ENCODE data around the gene CAPN5.
"Not testable (repeated sequence)": the region's sequence is repeated elsewhere in the genome, so short reads cannot be mapped to it uniquely, and the experiment has no call there.

The CAPN5 gene

DNA sequence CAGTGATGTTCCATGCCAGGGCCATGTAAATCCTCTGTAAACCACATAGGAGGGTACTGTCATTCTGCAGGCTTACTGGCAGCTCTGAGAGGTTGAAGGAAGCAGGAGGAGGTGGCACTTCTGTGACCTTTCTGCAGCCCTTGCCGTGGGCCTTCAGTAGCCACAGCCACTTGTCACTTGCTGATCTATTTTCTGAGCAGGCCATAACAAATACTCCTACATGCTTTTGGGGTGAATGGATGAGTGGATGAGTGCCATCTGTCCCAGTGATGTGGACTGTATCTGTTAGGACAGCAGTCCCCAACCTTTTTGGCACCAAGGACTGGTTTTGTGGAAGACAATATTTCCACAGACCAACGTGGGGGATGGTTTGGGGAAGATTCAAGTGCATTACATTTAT lies 22.4 kb upstream of the CAPN5 start:
- DNase-seq: no peak

GRCh38 chr11:77044886-77045285 lies 21.9 kb upstream of the CAPN5 start:
- no peak for DNase-seq

DNA sequence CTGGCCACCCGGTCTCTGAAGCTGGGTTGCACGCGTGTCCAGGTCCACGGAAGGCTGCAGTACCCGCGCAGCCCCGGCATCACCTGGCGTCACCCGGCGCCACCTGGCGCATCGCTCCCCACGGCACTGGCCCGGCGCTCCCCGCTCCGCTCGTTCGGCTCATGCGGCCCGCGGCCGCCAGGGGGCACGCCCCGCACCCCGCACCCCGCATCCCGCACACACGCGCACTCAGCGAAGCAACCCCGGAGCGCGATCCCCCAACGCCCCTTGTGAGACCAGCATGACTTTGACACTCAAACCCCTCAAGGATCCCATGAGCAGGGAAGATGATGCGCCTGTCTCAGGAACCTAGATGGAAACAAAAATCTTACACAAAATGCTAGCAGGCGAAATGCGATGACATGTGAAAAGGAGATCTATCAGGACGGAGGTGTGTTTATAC lies 20.7 kb upstream of the CAPN5 start:
- DNase-seq: peak; percentile 69

DNA sequence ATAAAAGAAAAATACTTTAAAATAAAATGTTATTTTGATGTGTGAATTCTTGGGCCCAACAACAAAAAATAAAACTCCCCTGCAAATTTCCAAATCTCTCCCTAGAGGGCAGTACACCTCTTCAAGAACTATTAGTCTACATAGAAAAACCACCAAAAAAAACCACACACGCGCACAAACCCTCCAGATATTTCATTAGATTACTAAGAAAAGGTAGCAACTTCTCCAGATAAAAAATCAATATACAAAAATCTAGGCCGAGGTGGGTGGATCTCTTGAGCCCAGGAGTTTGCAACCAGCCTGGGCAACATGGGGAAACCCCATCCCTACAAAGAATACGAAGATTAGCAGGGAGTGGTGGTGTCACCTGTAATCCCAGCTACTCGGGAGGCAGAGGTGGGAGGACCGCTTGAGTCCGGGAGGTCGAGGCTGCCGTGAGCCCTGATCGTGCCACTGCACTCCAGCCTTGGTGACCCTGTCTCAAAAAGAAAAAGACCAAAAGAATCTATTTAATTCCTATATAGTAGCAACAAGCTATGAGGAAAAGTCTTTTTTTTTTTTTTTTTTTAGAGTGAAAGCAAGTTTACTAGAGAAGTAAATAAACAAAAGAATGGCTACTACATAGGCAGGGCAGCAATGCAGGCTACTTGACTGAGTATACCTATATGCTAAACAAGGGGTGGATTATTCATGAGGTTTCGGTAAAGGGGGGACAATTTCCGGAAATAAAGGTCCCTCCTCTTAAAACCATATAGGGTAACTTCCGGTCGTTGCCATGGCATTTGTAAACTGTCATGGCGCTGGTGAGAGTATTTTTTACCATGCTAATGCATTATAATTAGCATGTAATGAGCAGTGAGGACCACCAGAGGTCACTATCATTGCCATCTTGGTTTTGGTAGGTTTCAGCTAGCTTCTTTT lies 19.5 kb upstream of the CAPN5 start:
- DNase-seq: peak; percentile 67

DNA sequence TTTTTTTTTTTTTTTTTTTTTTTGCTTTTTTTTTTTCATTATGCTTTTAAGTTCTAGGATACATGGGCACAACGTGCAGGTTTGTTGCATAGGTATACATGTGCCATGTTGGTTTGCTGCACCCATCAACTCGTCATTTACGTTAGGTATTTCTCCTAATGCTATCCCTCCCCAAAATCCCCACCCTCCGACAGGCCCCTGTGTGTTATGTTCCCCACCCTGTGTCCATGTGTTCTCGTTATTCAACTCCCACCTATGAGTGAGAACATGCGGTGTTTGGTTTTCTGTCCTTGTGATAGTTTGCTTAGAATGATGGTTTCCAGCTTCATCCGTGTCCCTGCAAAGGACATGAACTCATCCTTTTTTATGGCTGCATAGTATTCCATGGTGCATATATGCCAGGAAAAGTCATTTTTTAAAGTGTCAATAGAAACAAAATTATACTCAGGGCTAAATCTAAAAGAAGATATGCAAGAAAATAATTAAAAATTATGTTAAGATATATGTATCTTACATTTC lies 18.8 kb upstream of the CAPN5 start:
- DNase-seq: not testable (repeated sequence)

DNA sequence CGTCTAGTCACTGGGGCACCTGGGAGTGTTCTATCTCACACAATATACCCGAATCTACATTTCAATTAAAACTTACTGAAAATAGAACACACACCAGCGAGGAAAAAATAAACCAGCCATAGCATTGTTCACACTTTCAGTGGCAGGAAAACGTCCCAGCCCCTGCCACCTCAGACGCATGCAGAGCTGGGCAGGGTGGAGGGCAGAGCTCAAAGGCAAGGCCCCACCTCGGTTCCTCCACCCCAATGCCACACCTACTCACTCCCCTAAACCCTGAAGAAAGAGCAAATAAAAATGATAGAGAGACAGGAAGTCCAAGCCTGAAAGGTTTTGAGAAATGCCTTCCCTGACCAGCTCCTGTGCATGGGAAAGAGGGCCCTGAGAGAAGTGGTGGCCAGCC lies 17.7 kb upstream of the CAPN5 start:
- no peak for DNase-seq

- no peak for DNase-seq
These were observed 15.3 kb upstream of the CAPN5 start for GRCh38 chr11:77051511-77051910.

DNA sequence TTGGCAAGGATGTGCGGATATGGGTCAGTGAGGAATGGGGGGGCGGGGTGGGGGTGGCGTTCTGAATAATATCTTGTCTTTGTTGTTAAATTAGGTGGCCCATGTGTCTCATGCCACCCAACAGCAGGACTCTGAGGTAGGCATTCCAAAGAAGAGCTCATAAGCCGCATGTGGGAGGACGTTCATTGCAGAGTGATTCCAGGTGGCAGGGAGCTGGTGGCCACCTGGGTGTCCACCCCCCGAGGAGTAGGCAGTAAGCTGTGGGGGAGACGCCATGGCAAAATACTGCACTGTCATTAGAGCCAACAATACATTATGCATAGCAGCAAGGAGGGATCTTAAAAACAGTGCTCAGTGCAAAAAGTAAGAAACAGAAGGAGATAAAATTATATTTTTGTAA lies 14.3 kb upstream of the CAPN5 start:
- DNase-seq: no peak

GRCh38 chr11:77053217-77054015 lies 13.4 kb upstream of the CAPN5 start:
- no peak for DNase-seq

GRCh38 chr11:77054084-77054483 lies 12.7 kb upstream of the CAPN5 start:
- no peak for DNase-seq

DNA sequence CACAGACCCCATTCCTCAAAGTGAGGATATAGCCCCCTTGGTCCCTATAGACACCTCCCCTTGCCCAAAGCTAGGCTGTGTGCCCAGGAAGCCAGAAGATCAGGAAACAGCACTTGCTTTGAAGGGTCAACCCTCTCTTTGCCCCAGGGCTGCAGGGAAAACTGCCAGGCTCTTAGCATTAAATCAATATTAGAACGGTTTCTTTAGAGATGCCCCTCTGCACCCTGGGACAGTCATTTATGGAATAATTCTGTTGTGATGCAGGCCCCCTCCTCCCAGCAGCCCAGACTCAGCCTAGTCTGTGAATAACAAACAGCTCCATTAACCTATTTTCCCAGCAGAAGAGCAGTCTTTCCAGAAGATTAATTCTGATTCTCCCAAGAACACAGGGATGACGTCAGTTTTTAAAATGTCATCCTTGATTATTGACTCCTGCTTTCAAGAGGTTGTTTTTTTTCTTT lies 11.6 kb upstream of the CAPN5 start:
- DNase-seq: no peak

DNA sequence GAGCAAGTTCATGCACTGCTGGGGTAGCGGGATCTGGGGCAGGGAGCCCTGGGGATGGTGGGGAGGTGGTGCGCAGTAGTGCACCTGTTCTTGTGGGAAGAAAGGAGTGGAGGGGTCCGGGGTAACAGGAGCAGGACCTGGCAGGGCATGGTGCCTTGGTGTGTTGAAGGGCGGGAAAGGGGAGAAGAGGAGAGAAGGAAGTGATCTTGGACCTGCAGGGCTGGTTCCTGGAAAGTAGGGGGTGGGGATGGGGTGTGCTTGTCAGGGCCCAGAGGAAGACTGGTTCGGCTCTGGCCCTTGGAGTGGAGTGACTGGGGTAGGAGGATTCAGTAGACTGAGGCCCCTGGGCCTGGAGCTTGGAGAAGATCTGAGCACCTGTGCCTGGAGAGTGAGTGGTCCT lies 10.9 kb upstream of the CAPN5 start:
- DNase-seq: no peak

DNA sequence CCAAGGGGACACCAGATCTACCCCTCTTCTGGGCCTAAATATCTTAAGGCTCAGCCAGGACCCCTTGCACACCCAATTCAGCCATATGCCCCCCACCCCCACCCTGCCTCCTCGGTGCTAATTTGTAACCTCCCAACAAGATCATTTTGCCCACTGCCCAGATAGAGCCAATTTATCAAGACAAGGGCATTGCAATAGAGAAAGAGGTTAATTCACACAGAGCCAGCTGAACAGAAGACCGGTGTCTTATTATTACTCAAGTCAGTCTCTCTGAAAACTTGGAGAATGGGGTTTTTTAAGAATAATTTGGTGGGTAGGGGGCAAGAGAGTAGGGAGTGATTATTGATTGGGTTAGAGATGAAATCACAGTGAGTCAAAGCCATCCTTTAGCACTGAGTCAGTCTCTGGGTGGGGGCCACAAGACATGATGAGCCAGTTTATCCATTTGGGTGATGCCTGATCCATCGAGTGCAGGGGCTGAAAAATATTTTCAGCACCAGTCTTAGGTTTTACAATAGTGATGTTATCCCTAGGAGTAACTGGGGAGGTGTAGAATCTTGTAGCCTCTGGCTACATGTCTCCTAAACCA lies 9.9 kb upstream of the CAPN5 start:
- DNase-seq: no peak

DNA sequence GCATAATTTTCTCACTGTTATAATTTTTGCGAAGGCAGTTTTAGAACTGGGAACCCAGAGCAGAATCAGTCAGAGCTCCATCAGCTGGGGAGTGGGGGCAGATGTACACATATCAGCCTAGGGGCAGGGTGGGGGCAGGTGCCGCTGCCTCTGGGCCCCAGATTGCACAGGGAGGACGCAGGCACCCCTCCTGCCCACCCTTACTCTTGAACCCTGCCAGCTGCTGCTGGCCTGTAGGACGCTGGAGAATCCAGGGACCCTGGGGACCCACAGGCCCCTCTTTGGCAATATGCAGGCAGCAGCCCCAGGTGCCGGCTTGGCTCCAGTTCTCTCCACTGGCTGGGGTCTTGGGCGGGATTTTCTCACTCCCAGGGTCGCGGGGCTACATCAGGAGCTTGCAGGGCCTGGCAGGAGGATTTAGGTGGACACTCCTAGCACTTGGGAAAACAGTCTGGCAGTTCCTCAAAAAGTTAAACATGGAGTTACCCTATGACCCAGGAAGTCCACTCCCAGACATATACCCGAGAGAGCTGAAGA lies 8.8 kb upstream of the CAPN5 start:
- no peak for DNase-seq

- DNase-seq: no peak
These were observed 7.9 kb upstream of the CAPN5 start for GRCh38 chr11:77058900-77059299.

DNA sequence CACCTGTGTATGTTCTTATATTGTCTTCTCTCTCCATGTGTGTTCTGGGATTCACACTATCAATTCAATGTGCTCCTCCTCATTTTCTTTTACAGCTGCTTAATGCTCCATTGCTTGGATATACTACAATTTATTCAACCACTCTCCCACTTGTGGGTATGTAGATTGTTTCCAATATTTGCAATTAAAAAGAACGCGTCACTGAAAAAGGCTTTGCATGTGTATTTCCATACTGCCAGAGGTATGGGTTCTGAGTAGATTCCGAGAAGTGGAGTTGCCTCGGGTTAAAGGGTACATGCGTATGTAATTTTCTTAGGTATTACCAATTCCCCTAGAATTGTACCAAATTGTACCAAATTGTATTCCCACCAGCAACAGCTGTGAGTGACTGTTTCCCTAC lies 7.0 kb upstream of the CAPN5 start:
- DNase-seq: no peak

DNA sequence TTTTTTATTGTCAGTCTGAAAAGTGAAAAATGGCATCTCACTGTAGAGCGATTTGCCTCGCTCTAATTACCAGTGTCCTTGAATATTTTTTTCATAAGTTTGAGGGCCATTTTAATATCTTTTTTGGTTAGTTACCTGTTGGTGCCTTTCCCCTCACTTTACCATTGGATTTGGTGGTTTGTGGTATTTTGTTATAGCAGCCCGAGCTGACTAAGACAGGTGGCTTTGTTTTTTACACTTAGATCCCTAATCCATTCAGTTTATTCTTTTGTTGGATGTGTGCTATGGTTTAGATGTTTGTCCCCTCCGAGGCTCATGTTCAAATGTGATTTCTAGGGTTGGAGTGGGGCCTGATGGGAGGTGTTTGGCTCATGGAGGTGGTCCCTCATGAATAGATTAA lies 6.5 kb upstream of the CAPN5 start:
- no peak for DNase-seq

DNA sequence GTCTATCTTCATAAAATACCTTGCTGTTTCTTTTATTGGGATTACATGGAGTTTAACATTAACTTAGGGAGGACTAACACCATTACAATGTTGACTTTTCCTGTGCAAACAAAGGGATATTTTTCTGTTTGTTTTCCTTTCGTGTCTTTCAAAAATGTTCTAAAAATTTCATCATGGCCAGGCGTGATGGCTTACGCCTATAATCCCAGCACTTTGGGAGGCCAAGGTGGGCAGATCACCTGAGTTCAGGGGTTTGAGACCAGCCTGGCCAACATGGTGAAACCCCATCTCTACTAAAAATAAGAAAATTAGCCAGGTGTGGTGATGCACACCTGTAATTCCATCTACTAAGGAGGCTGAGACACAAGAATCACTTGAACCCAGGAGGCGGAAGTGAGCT lies 5.5 kb upstream of the CAPN5 start:
- not testable (repeated sequence) for DNase-seq

DNA sequence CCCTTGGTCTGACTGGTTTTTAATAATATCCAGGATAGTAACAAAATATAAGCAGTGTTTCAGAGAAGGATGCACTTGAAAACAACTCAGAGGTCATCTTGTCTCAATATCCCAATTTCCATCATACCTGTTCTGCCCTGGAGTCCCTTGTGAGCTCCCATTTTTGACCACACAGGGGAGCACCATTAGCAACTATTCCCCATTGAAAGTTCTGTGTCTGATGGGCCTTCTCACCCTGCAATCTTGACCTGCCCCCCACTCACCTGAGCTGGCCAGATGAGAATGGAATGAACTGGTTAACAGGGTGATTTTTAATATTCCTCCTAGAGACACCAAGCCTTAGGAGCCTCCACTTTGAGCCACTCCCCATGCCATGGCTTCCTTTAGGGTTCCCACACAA lies 3.8 kb upstream of the CAPN5 start:
- no peak for DNase-seq

- no peak for DNase-seq
These were observed 3.4 kb upstream of the CAPN5 start for GRCh38 chr11:77063407-77063806.

- no peak for DNase-seq
These were observed 2.9 kb upstream of the CAPN5 start for GRCh38 chr11:77063861-77064260.

DNA sequence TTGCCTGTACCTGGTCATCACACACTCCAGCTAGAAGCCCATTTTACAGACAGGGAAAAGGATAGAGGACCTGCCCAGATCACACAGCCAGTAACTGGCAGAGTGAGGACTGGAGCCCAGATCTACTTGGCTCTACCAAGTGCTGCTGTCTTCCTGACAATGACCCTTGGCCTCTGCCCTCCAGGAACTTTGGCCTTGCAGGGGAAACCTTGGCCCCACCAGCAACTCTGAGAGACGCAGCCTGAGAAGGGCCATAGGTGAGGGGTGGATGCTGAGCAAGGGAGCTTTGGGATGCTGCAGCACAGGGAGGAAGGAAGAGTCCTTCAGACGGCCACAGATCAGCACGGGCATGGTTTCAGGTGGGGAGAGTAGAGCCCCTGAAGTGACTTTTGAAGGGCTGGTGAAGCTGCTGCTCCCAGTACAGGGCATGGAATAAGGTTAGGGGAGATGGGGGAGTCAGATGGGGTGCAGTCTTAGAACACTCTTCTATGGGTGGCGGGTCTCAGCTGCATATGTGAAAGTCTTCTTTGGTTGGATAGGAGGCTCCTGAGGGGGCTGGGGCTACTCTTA lies 2.0 kb upstream of the CAPN5 start:
- no peak for DNase-seq

- DNase-seq: no peak
These were observed 918 bp upstream of the CAPN5 start for GRCh38 chr11:77065878-77066228.
